Colonic mucosa (tissue), 4 donors: ENCODE data around the gene CCDC197. TPM values are rescaled to one million over a fixed set of nuclear protein-coding genes. Genes with fewer than 3 reads are reported as not detected.

Experiments used
- DNase-seq: peaks from one replicate; pipeline ENCODE4 v3.0.0-alpha.2; 2020
- H3K27ac ChIP-seq: fragments of 200-600 bp; one replicate; pipeline ENCODE4 v1.8.0; 2021
- H3K27me3 ChIP-seq: fragments of 200-600 bp; one replicate; pipeline ENCODE4 v1.8.0; 2021
- H3K36me3 ChIP-seq: fragments of 200-600 bp; one replicate; pipeline ENCODE4 v1.8.0; 2021
- H3K4me1 ChIP-seq: fragments of 200-600 bp; one replicate; pipeline ENCODE4 v1.8.0; 2021; ENCODE audit warnings: mild to moderate bottlenecking
- H3K4me3 ChIP-seq: fragments of 200-600 bp; one replicate; pipeline ENCODE4 v1.8.0; 2021
- H3K9ac ChIP-seq, 2 donors: one replicate each; pipeline ENCODE4 v1.7.0; 2013; ENCODE audit warnings: control low read depth in 2 of 2, low read depth in 2 of 2, low read length in 2 of 2
- H3K9me3 ChIP-seq: fragments of 200-600 bp; one replicate; pipeline ENCODE4 v1.8.0; 2021
- intact Hi-C: fragments of 100-400 bp; cut with DNase I; formaldehyde crosslinking; loops from one replicate; pipeline ENCODE4 v1.14.1; 2022
- total RNA-seq, 2 donors: library from RNA; stranded (reverse); fragmentation: NEBNext Ultra II Directional in 1 of 2; extraction: Animal tissue kit (Norgen Biotek cat#: 25700) in 1 of 2; gene quantifications; one replicate each; pipeline ENCODE4 v1.2.1, GENCODE V29; 2021
- TF ChIP-seq, protein P1 (sequence below): fragments of 200-600 bp; IDR thresholded peaks from one replicate; pipeline ENCODE4 v1.8.0; 2022; ENCODE audit warnings: antibody characterized with exemption, mild to moderate bottlenecking
- donor health status: healthy.
- donor health status: DM: no; HTN: no; CAD: no.
- donor health status: DM: no; HTN: no; CAD: no.

Gene CCDC197
- total RNA-seq, 2 donors from 2014 or later: not detected

DNA sequence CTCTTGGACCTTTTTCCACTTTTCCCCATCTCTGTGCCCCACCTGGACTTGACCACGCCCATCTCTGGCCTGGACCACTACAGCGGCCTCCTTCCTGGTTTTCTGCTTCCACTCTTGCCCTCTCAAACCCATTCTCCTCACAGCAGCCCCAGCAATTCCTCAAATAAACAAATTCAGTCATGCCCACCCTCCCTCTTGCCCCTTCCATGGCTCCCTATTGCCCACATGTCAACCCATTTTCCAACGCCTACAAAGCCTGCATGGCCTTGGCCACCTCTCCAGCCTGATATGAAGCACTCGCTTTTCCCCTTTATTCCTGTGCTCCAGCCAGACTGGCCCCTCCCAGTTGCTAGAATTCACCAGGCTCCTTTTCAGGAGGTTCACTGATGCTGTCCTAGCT is 23.2 kb downstream of the CCDC197 start:
- H3K4me3 ChIP-seq: no peak overlapping the region
- no peaks in the 10 kb centered on the region for H3K36me3 ChIP-seq
- DNase-seq: no peak
- H3K4me1 ChIP-seq: no peaks in the 10 kb centered on the region
- no peaks in the 10 kb centered on the region for H3K27me3 ChIP-seq
- TF ChIP-seq, protein P1, sequence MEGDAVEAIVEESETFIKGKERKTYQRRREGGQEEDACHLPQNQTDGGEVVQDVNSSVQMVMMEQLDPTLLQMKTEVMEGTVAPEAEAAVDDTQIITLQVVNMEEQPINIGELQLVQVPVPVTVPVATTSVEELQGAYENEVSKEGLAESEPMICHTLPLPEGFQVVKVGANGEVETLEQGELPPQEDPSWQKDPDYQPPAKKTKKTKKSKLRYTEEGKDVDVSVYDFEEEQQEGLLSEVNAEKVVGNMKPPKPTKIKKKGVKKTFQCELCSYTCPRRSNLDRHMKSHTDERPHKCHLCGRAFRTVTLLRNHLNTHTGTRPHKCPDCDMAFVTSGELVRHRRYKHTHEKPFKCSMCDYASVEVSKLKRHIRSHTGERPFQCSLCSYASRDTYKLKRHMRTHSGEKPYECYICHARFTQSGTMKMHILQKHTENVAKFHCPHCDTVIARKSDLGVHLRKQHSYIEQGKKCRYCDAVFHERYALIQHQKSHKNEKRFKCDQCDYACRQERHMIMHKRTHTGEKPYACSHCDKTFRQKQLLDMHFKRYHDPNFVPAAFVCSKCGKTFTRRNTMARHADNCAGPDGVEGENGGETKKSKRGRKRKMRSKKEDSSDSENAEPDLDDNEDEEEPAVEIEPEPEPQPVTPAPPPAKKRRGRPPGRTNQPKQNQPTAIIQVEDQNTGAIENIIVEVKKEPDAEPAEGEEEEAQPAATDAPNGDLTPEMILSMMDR: no peak
- no peaks in the 10 kb centered on the region for H3K9me3 ChIP-seq
- no peak overlapping the region for H3K27ac ChIP-seq
- H3K9ac ChIP-seq: no peak overlapping the region
- intact Hi-C loops: no loop called here

DNA sequence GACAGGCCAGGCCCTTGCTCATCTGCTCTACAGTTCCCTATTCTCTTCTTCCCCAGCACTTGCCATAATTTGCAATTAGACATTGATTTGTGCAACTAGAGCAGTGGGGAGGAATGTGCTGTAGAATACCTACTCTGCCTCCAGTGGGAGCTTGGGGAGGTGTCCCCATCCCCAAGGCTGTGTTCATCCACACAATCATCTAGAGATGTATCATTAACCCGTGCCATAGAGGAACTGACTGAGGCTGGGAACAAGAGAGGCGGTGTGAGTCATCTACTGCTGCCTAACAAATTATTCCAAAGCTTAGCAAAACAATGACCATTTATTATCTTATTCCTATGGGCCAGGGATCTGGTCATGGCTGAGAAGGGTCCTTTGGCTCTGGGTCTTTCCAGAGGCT is 23.9 kb downstream of the CCDC197 start:
- TF ChIP-seq, protein P1: no peak
- H3K9ac ChIP-seq: no peak overlapping the region
- no peaks in the 10 kb centered on the region for H3K4me1 ChIP-seq
- H3K27ac ChIP-seq: no peak overlapping the region
- no peaks in the 10 kb centered on the region for H3K36me3 ChIP-seq
- no peaks in the 10 kb centered on the region for H3K27me3 ChIP-seq
- intact Hi-C loops: no loop called here
- H3K4me3 ChIP-seq: no peak overlapping the region
- H3K9me3 ChIP-seq: no peaks in the 10 kb centered on the region
- DNase-seq: no peak

DNA sequence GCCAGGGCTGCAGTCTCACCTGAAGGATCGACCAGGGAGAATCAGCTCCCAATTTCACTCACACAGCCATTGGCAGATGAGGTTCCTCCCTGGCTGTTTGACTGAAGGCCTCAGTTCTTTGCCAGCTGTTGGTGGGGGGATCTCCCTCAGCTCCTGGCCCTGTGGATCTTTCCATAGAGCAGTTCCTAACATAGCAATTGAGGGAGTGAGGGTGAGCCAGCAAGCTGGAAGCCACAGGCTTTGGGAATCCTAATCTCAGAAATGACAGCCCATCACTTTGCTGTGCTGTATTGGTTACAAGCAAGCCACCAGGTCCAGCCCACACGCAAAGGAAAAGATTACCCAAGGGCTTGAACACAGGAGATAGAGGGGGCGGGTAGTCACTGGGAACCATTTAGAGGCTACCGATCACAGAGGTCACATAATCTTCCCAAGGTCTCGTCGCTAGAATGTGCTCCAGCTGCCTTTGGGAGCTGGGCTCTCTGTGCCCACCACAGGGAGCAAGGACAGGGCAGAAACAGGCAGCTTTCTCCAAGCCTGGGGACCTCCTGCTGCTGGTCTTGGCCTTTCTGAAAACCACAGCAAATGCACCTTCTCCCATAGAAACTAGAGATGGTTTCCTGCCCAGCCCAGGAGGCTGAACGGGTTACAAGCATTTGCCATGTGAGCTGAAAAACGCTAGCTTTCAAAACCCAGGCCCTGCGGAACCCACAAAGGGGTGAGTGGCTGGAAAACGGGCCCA is 24.5 kb downstream of the CCDC197 start:
- Histone ChIP-seq H3K27ac (no peak overlapping the region), H3K27me3 (no peaks in the 10 kb centered on the region), H3K4me3 (no peak overlapping the region), H3K9ac (no peak overlapping the region), H3K36me3 (no peaks in the 10 kb centered on the region), H3K4me1 (no peaks in the 10 kb centered on the region), H3K9me3 (no peaks in the 10 kb centered on the region)
- intact Hi-C loops: no loop called here
- DNase-seq: no peak
- TF ChIP-seq, protein P1: no peak

DNA sequence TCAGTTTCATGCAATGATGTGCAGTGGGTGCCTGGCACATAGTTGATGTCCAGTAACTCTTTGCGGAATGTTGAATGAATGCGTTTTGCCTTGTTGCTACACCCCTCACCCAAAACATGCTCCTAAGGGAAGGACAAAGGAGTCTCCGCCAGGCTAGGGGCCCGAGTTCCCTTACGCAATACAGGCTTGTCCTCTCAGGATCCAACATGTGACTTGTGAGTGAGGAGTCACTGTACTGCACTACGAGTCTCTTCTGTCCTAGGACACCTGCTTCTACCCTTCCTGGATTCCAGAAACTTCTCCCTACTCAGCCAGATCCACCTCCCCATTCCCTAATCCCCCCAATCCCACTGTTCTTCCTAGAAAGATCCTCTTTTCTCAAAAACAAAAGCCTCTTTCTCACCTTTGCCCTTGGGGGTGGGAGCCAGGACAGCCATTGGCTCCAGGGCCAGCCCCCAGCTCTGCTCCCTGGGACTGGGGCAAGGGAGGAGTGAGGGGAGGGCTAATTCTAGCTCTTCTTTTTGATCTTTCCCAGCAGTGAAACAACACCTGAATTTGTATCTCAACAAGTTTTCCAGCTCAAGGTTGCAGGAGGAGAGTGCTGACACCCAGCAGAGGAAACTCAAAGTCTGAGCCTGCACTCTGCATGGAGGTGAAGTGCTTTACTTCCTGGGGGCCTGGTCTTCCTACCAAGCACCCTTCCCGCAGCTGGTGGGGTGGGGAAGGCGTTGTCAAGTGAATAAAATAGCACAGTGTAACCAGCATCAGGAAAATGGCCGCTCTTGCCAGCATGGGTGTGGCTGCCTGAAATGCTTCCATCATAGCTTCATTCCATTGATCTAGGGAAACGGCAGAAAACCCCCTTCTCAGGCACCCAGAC is 25.7 kb downstream of the CCDC197 start:
- intact Hi-C loops: no loop called here
- Histone ChIP-seq H3K27ac (no peak overlapping the region), H3K27me3 (no peaks in the 10 kb centered on the region), H3K9me3 (no peaks in the 10 kb centered on the region), H3K4me1 (no peaks in the 10 kb centered on the region), H3K4me3 (no peak overlapping the region), H3K9ac (no peak overlapping the region), H3K36me3 (no peaks in the 10 kb centered on the region)
- TF ChIP-seq, protein P1: no peak
- no peak for DNase-seq

DNA sequence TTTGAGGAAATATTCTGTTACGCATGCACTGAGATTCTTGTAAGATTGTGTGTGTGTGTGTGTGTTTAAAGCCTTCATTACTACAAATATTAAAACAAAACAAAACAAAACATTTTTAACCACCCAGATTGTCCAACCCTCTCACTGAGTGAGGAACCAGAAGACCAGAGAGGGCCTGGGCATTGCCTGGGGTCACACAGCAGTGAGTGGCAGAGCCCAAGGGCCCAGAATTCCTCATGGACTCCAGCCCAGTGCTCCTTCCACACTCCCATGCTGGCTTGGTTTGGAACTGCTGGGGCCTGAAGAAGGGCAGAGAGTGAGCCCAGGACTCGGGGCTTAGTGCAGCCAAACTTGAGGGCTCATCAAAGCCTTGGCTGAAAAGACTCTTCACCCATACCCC is 27.4 kb downstream of the CCDC197 start:
- no peak overlapping the region for H3K27ac ChIP-seq
- no peak overlapping the region for H3K4me3 ChIP-seq
- H3K9me3 ChIP-seq: no peaks in the 10 kb centered on the region
- H3K36me3 ChIP-seq: no peaks in the 10 kb centered on the region
- TF ChIP-seq, protein P1: no peak
- no peaks in the 10 kb centered on the region for H3K27me3 ChIP-seq
- H3K4me1 ChIP-seq: no peaks in the 10 kb centered on the region
- intact Hi-C loops: no loop called here
- no peak for DNase-seq
- no peak overlapping the region for H3K9ac ChIP-seq
